Stimulated activated CD8-positive, alpha-beta memory T cell treated with anti-CD3 and anti-CD28 coated beads, Interleukin-2, amount 100 ng/mL, for 1 hour (primary cell): Measurements from ENCODE around the gene NSD2.

Source experiments
- DNase-seq, 2 donors: peaks; one replicate each; pipeline ENCODE4 v3.0.0-alpha.2; 2020; ENCODE audit warnings: low read depth in 2 of 2

Gene NSD2

GRCh38 chr4:1864076-1865008 lies 6.9 kb upstream of the NSD2 start:
- no peak for DNase-seq

GRCh38 chr4:1866189-1866661 lies 5.0 kb upstream of the NSD2 start:
- DNase-seq, result no peak

- no peak for DNase-seq
Measured at GRCh38 chr4:1868293-1868692, 2.9 kb upstream of the NSD2 start.

DNA sequence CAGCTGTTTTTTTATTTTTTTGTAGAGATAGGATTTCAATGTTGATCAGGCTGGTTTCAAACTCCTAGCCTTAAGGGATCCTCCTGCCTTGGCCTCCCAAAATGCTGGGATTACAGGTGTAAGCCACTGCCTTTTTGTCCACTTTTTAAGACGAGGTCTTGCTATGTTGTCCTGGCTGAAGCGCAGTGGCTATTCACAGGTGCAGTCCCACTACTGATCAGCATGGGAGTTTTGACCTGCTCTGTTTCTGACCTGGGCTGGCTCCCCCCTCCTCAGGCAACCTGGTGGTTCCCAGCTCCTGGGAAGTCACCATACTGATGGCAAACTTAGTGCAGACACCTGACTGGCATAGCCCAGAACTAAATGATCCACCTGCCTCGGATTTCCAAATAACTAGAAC lies 2.3 kb upstream of the NSD2 start:
- DNase-seq, result no peak

DNA sequence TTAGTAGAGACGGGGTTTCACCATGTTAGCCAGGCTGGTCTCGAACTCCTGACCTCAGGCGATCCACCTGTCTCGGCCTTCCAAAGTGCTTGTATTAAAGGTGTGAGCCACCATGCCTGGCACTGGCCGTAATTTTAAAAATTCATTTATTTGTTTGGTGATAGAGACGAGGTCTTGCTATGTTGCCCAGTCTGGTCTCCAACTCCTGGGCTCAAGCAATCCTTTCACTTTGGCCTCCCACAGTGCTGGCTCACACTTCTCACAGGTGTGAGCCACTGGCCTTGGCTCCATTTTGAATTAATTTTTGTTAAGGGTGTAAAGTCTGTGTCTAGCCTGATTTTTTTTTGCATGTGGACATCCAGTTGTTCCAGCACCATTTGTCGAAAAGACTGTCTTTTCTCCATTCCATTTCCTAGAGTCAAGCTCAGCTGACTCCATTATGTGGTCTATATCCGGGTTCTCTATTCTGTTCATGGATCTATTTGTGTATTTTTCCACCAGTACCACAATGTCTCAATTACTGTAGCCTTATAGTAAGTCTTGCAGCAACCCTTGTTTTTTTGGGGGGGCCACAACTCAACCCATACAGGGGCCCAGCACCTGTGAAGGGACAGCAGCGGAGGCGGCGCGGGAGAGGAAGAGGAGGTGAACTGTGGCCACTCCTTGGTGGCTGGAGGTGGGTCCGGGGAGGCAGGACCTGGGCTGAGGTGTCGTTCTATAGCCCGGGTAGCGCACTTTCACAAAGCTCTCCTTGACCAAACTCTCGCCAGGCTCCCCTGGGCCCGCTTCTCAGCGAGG lies 1.5 kb upstream of the NSD2 start:
- DNase-seq, result no peak

DNA sequence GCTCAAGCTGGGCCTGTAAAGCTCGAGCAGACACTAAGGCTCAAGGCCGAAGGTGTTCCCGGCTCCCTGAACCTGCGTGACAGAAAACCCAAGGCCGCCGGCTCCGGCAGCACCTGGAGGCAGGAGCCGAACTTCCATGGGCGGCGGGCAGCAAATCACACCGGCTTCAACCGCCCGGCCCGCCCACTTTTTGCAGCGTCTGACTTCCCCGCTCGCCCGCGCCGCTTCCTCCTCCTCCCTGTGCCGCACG lies 940 bp upstream of the NSD2 start:
- DNase-seq, result peak; percentile 68 to 75

DNA sequence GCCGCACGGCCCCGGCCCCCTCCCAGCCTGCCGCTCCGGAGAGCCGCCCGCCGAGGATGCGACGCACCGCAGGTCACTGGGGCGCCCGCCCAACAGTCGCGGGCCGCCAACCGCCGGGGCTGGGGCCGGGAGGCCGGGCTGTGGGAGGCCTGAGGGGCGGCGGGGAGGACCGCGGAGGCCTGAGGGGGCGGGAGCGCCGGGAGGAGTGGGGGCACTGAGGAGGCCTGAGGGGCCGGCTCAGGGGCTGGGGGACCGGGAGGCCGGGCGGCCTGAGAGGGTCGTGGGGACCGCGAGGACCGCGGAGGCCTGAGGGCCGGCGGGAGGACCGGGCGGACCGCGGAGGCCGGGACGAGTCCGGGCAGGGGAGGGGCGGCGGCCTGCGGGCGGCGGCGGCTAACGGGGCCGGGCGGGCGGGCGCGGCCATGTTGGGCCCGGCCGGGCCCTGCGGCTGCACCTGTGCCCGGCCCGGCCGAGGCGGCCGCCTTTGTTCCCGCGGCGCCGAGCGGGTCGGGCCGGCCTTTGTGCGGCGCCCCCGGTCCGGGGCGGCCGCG lies 353 bp downstream of the NSD2 start:
- no peak for DNase-seq

DNA sequence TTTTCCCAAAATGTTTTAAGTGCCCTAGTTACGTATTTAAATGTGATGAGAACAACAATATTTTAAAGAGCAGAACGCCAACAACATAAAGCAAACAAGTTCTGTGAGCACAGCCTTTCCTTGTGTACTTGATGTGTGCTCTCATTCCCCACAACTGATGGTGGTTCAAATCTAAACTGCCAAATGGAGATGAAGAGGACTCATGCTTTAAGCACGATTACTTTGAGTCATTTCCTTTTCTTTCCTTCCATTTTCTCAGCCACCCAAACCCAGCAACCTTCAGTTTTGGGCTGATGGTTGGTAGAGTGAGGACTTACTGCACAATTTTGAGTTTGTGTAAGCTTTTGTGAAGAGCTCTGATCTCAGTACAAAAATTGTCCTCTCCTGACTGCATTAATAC lies 1.7 kb downstream of the NSD2 start:
- no peak for DNase-seq

DNA sequence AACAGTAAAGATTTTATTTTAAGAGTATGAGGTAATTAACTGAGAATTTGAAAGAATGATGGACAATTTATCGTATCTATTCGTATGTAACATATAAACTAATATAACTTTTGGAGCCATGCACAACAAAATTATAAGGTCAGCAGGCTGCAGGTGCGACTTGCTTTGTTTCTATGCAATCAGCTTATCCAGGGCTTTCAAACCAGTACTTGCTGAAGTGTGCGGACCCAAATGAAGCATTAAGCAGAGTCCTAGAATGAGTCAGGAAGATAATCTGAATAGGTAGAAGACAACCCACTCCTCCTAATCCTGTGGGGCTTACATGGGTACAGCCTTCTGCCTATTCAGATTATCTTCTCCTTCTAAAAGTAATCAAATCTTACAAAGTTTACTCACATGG lies 2.1 kb downstream of the NSD2 start:
- DNase-seq, result no peak

GRCh38 chr4:1873776-1874175 lies 2.6 kb downstream of the NSD2 start:
- DNase-seq, result no peak

GRCh38 chr4:1874201-1874600 lies 3.0 kb downstream of the NSD2 start:
- no peak for DNase-seq

DNA sequence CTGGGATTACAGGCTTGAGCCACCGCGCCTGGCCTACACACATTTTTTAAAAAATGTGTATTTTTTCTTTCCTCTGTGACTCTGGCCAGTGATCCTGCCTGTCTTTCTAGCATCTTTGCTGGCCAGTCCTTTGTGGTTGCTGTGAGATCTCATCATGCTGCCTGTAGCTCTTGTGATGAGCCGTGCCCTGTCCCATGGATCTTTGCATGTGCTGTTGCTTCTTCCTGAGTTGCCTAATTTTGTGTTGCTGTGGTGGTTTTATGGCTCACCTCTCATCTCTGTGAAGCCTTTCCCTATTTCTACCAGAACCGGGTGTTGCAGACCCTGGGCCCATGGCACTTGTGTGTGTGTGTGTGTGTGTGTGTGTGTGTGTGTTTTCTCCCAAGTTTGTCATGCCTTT lies 8.3 kb downstream of the NSD2 start:
- DNase-seq, result no peak

- no peak for DNase-seq
Measured at GRCh38 chr4:1880332-1880731, 9.1 kb downstream of the NSD2 start.

DNA sequence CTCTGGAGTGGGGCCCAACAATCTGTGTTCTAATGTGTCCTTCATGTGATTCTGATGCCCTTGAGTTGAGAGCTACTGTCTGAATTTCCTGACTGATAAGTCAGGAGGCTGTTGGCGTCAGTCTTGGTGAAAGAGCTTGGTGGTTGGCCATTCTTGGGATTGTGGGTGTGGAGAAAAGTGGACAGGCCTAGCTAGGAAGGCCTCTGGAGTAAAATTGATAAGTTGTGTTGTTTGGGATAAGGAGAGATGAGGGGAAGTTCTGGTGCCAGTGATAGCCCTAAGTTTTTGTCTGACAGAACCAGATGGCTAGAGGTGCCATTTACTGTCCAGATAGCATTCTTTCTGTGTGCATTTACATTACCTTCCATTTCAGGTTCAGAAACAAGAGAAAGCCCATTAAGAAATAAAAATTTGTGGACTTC lies 11.7 kb downstream of the NSD2 start:
- DNase-seq, result no peak

- DNase-seq, result no peak
Measured at GRCh38 chr4:1883583-1883982, 12.4 kb downstream of the NSD2 start.

GRCh38 chr4:1885414-1885813 lies 14.2 kb downstream of the NSD2 start:
- no peak for DNase-seq

GRCh38 chr4:1887052-1887451 lies 15.9 kb downstream of the NSD2 start:
- no peak for DNase-seq

DNA sequence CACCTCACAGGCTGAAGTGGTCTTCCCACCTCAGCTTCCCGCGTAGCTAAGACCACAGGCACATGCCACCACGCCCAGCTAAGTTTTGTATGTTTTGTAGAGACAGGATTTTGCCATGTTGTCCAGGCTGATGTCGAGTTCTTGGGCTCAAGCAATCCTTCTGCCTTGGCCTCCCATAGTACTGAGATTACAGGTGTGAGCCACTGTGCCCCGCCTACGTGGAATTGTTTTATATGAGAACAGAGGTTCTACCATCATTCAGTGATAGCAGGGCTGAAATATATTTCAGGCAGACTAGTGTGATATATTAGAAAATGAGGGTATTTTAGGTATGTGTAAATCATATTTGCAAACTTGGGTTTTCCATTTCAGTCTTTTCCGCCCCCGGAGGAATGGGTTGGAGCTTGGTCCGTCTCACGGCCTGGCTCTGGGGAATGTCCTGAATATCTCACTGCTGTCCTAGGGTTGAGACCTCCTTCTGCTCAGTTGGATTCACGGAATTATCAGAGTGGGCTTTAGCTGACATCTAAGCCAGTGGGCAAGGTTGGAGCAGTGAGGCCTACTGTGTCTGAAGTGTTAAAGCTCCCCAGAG lies 19.9 kb downstream of the NSD2 start:
- no peak for DNase-seq

DNA sequence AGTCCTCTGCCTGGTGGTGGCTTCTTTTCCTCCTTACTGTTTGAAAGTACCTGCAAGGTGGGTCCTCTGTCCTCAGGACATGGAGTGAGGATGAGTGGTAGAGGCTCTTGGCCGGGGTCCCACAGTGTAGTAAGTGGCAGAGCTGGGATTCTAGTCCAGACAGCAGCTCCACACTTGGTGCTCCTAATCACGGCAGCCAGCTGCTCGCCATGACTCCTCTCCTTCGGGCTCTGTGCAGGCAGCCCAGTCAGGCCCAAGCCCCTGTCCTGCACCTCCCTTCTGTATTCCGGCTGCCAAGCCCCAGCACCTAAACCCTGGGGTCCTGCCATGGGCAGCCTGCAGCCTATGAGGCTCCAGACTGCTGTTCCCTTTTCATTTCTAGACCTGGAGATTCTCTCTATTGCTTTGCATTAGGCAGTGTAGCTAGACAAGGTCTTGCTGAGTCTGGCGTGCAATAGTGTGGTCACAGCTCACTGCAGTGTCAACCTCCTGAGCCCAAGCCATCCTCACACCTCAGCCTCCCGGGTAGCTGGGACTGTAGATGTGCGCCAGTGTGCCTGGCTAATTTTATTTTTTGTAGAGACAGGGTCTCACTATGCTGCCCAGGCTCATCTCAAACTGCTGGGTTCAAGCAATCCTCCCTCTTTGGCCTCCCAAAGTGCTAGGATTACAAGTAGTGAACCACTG lies 24.9 kb downstream of the NSD2 start:
- no peak for DNase-seq

- no peak for DNase-seq
Measured at GRCh38 chr4:1896658-1896991, 25.4 kb downstream of the NSD2 start.

DNA sequence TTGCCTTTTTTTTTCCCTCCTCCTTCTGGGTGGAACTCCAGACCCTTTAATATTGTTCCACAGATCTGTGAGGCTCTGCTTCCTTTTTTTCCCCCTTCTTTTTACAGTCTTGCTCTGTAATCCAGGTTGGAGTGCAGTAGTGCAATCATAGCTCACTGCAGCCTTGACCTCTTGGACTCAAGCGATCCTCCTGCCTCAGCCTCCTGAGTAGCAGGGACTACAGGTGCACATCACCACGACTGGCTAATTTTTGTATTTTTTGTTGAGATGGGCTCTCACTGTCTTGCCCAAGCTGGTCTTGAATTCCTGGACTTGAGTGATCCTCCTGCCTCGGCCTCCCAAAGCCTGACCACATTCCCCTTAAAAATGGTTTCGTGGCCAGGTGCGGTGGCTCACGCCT lies 26.8 kb downstream of the NSD2 start:
- no peak for DNase-seq

DNA sequence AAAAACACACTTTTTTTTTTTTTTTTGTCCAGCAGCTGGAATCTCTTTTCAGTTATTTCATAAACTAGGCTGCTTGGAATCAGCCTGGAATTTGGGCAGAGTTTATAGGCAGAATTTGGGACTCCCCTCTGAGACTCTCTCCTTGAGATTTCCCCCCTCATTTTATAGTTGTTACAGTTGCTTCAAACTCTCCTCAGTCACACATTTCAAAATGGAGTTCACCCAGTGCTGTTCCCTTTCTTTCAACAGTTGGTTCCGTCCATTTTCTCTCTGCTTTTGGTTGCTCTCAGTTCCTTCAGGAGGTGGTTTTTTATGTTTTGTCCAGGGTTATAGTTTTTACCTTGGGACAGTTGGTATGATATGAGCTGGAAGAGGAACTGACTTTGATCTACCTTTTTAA lies 27.5 kb downstream of the NSD2 start:
- DNase-seq, result no peak
